ENCODE measurements around the gene GRM5. TPM values are rescaled to one million over a fixed set of nuclear protein-coding genes. Genes with fewer than 3 reads are reported as not detected.

The GRM5 gene
- total and polyA plus RNA-seq, 2 donors from 2014 or later: 0.06 to 0.63 TPM

- DNase-seq (no peak), FAIRE-seq (no peak)
- no peak overlapping the region for H3K9ac ChIP-seq (ENCODE audit: low read length in 3 of 3)
- no peaks in the 10 kb centered on the region for H3K27me3 ChIP-seq (ENCODE audit: control insufficient read depth, insufficient read depth, low read length)
- H3K27ac ChIP-seq (ENCODE audit: low read depth in 2 of 2, low read length in 2 of 2): no peak overlapping the region
- no peak for TF ChIP-seq CTCF (IDR thresholded peaks at IDR 0.05; ENCODE audit: borderline replicate concordance, extremely low read depth, insufficient read depth)
- H3K9me3 ChIP-seq (ENCODE audit: control insufficient read depth in 2 of 3, insufficient read depth in 1 of 3, low read length in 3 of 3): no peaks in the 10 kb centered on the region
- H3K4me3 ChIP-seq (ENCODE audit: low read length in 3 of 3): no peak overlapping the region
- H3K36me3 ChIP-seq (ENCODE audit: control insufficient read depth in 2 of 3, insufficient read depth in 3 of 3, low read length in 3 of 3): no peaks in the 10 kb centered on the region
- intact Hi-C loops (cut with DNase I): no loop called here
- H3K4me1 ChIP-seq (ENCODE audit: control insufficient read depth in 2 of 3, insufficient read depth in 2 of 3, low read depth in 1 of 3, low read length in 3 of 3): no peaks in the 10 kb centered on the region
These were observed 496.4 kb downstream of the GRM5 start for GRCh38 chr11:88569342-88569741.

GRCh38 chr11:88555829-88556202 lies 510.0 kb downstream of the GRM5 start:
- intact Hi-C loops (cut with DNase I): no loop called here
- H3K4me3 ChIP-seq (ENCODE audit: low read length in 3 of 3): no peak overlapping the region
- no peak for TF ChIP-seq CTCF (IDR thresholded peaks at IDR 0.05; ENCODE audit: borderline replicate concordance, extremely low read depth, insufficient read depth)
- H3K9me3 ChIP-seq (ENCODE audit: control insufficient read depth in 2 of 3, insufficient read depth in 1 of 3, low read length in 3 of 3): no peaks in the 10 kb centered on the region
- no peak overlapping the region for H3K27ac ChIP-seq (ENCODE audit: low read depth in 2 of 2, low read length in 2 of 2)
- FAIRE-seq: no peak
- no peaks in the 10 kb centered on the region for H3K36me3 ChIP-seq (ENCODE audit: control insufficient read depth in 2 of 3, insufficient read depth in 3 of 3, low read length in 3 of 3)
- no peaks in the 10 kb centered on the region for H3K27me3 ChIP-seq (ENCODE audit: control insufficient read depth, insufficient read depth, low read length)
- H3K9ac ChIP-seq (ENCODE audit: low read length in 3 of 3): no peak overlapping the region
- H3K4me1 ChIP-seq (ENCODE audit: control insufficient read depth in 2 of 3, insufficient read depth in 2 of 3, low read depth in 1 of 3, low read length in 3 of 3): no peaks in the 10 kb centered on the region
- DNase-seq: peak in 1 of 5 donors; percentile 66

- H3K27me3 ChIP-seq (ENCODE audit: control insufficient read depth, insufficient read depth, low read length): no peaks in the 10 kb centered on the region
- TF ChIP-seq CTCF (IDR thresholded peaks at IDR 0.05; ENCODE audit: borderline replicate concordance, extremely low read depth, insufficient read depth): no peak
- no peaks in the 10 kb centered on the region for H3K4me1 ChIP-seq (ENCODE audit: control insufficient read depth in 2 of 3, insufficient read depth in 2 of 3, low read depth in 1 of 3, low read length in 3 of 3)
- FAIRE-seq (no peak), DNase-seq (peak in 3 of 5 donors; percentile 12 to 93 (median 78))
- intact Hi-C loops (cut with DNase I): no loop called here
- no peak overlapping the region for H3K4me3 ChIP-seq (ENCODE audit: low read length in 3 of 3)
- peak overlapping the region in 1 of 2 donors; percentile 34 for H3K27ac ChIP-seq (ENCODE audit: low read depth in 2 of 2, low read length in 2 of 2)
- H3K36me3 ChIP-seq (ENCODE audit: control insufficient read depth in 2 of 3, insufficient read depth in 3 of 3, low read length in 3 of 3): no peaks in the 10 kb centered on the region
- no peaks in the 10 kb centered on the region for H3K9me3 ChIP-seq (ENCODE audit: control insufficient read depth in 2 of 3, insufficient read depth in 1 of 3, low read length in 3 of 3)
- no peak overlapping the region for H3K9ac ChIP-seq (ENCODE audit: low read length in 3 of 3)
These were observed 510.6 kb downstream of the GRM5 start for GRCh38 chr11:88555018-88555828.

All from kidney (tissue), 14 donors.